NCI-H524 (cell line): ENCODE data around the gene SPDYC.
"Not testable (repeated sequence)": the region's sequence is repeated elsewhere in the genome, so short reads cannot be mapped to it uniquely, and the experiment has no call there.

ENCODE experiments used
- DNase-seq, 2 experiments: peaks; one replicate each; lab custom pipeline; 2025; lab: John Stamatoyannopoulos, UW

SPDYC gene

GRCh38 chr11:65134240-65134951 lies 35.6 kb upstream of the SPDYC start, which contains the start of gene SYVN1:
SYVN1 (minus strand) TSS chr11:65134519; CDS start chr11:65133601, 918 bp downstream.
- peak; percentile 85 to 87 for DNase-seq

GRCh38 chr11:65134952-65135632 lies 34.9 kb upstream of the SPDYC start:
- DNase-seq = peak; percentile 91 to 94

DNA sequence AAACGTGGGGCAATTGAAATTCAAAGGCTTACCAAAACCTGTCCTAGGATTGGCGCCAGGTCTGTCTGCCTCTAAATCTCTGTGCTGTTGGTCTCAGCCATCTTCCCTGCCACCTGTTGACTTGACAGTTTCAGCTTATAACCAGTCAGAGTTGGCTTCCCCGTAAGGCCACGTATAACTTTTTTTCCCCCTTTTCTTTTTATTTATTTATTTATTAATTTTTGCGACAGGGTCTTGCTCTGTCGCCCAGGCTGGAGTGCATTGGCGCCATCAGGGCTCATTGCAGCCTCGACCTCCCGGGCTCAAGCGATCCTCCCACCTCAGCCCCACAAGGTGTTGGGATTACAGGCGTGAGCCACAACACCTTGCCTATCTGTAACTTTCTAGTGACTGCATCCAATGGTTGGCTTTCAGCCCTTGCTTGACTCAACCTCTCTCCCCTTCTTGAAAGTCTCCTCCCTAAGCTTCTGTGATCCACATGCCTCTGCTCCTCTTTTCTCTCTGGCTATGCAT lies 34.3 kb upstream of the SPDYC start:
- DNase-seq = peak in 1 of 2 experiments; percentile 42

DNA sequence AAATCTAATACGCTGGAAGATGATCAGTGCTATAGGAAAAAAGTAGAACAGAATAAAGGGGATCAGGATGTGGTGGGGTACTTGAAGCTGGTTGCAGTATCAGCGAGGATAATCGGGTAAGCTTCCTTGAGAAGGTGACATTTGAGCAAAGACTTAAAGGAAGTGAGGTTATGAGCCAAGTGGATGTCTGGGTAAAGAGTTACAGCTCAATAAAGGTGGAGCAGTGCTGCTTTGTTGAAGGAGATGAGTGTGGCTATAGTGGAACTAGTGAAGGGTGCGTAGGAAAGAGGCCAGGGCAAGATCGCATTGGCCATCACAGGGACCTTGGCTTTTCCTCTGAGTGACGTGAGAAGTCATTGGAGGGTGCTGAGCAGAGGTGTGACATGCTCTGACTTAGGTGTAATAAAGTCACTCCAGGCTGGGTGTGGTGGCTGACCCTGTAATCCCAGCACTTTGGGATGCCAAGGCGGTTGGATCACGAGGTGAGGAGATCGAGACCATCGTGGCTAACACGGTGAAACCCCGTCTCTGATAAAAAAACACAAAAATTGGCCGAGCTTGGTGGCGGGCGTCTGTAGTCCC lies 33.4 kb upstream of the SPDYC start:
- no peak for DNase-seq

DNA sequence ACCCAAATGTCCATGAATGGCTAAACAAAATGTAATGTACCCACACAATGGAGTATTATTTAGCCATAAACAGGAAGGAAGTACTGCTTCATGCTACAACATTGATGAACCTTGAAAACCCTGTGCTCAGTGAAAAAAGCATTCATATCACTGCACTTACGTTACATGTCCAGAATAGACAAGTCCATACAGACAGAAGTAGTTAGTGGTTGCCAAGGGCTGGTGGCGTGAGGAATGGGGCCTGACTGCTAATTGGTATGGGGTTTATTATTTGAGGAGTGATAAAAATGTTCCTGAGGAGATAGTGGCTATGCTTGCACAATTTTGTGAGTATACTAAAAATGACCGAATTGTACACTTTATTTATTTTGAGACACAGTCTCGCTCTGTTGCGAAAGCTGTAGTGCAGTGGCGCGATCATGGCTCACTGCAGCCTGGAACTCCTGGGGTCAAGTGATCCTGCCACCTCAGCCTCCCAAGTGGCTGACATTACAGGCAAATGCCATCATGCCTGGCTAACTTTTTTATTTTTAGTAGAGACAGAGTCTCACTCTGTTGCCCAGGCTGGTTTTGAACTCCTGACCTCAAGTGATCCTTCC lies 28.0 kb upstream of the SPDYC start:
- no peak for DNase-seq

GRCh38 chr11:65147352-65148075 lies 22.5 kb upstream of the SPDYC start:
- no peak for DNase-seq

DNA sequence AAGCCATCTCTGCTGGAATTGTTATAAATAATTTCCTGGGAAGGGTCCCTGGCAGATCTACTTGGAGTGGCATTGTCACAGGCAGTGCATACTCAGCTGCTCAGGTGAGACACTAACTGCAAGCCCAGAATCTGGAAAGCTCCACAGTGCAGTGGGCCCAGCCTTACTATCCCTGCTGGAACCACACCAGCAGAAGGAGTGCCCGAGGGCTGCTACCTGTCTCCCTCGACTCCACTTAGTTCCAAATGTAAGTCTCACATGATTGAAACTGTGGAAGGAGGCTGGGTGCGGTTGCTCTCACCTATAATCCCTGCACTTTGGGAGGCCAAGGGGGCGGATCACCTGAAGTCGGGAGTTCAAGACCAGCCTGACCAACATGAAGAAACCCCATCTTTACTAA lies 21.4 kb upstream of the SPDYC start:
- DNase-seq = no peak

GRCh38 chr11:65150131-65150508 lies 19.9 kb upstream of the SPDYC start:
- DNase-seq = not testable (repeated sequence)

DNA sequence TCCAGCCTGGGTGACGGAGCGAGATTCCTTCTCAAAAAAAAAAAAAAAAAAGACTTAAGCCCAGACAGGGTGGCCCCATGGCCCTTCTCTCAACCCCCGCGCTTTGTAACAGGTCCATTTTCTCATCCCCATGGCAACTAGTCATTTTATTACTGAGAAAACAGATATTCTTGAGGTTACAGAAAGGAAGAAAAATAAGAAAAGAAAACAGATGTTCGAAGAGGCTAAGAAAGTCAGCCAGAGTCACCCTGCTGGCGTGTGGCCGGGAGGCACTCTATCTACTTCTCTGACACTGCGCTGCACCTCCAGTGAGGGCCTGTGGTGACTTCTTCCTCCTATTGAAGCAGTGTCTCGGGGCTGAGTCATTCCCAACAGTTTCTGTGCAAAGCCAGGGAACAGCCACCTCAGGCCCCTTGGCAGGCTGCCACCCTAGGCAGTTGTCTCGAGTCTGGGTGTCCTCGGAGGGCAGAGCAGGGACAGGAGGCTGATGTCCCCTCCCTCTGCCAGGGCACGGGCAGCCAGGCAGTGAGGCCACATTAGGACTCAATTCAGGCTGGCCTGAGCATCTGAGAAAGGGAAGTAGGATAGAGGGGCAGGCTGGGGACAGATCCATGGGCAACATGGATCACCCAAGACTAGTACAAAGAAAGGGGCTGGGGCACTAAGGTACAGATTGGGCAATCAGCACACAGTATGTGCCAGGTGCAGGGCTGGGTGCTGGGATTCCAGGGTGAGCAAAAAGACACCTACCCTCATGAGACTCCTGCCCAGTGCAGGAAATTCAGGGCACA lies 19.3 kb upstream of the SPDYC start:
- DNase-seq = peak; percentile 26 to 64

- DNase-seq = no peak
These were observed 18.6 kb upstream of the SPDYC start for GRCh38 chr11:65151331-65151899.

- DNase-seq = no peak
These were observed 17.9 kb upstream of the SPDYC start for GRCh38 chr11:65152122-65152521.

- DNase-seq = no peak
These were observed 13.8 kb upstream of the SPDYC start for GRCh38 chr11:65156256-65156655.

GRCh38 chr11:65156926-65157325 lies 13.1 kb upstream of the SPDYC start:
- no peak for DNase-seq

DNA sequence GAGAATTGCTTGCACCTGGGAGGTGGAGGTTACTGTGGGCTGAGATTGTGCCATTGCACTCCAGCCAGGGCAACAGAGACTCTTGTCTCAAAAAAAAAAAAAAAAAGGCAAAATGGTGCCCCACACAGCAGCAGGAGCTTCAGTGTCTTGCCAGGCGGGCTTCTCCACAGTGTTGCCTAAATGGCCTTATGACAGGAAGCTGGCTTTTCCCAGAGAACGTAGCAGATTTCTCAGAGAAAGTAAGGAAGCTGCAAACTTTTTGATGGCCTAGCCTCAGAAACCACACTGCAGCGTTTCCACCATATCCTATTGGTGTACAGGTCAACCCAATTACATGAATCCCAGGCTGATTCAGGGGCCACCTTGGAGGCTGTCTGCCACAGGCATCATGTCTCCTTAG lies 12.7 kb upstream of the SPDYC start:
- DNase-seq = no peak

DNA sequence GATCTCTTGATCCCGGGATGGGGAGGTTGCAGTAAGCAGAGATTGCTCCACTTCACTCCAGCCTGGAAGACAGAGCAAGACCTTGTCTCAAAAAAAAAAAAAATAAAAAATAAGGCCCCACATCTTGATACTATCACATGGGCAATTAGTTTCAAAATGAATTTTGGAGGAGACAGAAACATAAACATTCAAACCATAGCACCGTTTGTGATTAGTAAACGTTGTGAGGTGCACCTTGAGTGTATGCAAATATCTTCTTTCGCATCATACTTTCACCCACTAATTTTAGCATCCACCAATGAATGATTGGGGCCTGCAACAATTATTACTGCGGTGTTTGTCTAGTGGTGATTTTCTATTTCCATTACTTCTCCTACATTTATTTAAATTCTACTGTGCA lies 11.0 kb upstream of the SPDYC start:
- DNase-seq = no peak

DNA sequence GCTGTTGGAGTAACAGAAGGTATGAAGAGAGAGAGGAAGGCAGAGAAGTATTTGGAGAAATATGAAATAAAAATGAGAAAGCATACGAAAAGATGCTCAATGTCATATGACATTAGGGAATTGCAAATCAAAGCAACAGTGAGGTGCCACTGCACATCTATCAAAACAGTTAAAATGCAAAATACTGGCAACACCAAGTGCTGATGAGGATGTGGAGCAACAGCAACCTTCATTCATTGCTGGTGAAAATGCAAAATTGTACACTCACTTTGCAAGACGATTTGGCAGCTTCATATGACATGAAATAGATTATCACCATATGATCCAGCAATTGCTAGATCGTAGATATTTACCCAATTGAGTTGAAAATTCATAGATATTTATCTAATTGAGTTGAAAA lies 9.4 kb upstream of the SPDYC start:
- DNase-seq = no peak

DNA sequence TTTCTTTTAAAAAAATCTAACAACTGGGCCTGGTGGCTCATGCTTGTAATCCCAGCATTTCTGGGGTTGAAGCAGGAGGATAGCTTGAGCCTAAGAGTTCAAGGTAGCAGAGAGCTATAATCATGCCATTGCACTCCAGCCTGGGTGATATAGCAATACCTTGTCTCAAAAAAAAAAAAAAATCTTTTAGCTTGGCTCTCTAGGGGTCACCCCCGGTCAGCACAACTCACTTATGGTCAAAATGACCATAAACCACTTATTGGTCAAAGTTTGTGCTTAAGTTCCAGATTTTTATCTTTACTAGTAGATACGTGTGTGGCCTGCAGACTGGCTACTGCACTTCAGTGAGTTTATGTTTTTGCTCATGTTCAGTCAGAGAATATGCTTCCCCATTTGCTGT lies 6.3 kb upstream of the SPDYC start:
- DNase-seq = no peak

DNA sequence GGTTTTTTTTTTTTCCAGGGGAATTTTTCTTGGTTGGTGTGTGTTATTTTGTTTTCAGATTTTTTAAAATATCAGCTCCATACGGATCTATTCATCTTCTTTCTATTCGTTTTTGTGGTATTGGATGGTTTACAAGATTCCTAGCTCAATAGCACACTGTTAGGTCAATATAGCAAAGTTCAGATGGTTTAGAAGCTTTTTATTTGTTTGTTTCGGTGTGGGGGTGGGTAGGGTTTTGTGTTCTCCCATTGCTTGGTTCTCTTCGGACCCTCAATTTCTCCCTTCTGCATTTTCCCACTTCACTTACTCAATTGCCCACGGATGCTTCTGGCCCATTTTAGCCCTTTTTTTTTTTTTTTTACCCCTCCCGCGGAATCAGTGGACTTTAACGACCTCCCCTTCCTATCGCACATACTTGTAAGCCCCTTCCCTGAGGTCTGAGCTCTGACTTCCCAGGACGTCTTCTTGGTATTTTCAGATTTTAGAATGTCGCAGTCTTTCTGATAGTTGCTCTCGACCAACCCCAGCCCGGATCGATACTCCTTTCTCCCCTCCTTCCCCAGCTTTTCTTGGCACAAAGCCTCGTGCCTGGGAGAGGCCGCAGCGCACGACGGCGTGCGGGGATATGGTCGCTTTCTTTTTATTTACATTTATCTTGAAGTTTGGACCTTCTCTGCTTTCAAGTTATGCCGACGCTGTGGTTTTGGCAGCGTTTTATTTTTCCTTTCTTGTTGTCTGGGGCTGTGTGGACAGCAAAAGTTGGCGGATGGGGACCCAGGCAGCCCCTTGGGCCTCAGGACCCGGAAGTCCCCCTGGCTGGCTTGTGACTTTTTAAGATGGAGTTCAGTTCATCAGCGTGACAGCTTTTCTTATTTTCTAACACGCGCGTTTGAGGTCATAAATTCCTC lies 4.4 kb upstream of the SPDYC start:
- DNase-seq = no peak

- no peak for DNase-seq
These were observed 3.1 kb upstream of the SPDYC start for GRCh38 chr11:65166893-65167292.

GRCh38 chr11:65167656-65168055 lies 2.4 kb upstream of the SPDYC start:
- DNase-seq = no peak
